ENCODE data around the gene SBNO1. TPM values are rescaled to one million over a fixed set of nuclear protein-coding genes. Genes with fewer than 3 reads are reported as not detected.
A peak's percentile ranks its signal among the peaks of the same experiment; 100 is the strongest.

Gene SBNO1
- total RNA-seq, 2 experiments from 2014 or later = 44.3 to 45.4 TPM

DNA sequence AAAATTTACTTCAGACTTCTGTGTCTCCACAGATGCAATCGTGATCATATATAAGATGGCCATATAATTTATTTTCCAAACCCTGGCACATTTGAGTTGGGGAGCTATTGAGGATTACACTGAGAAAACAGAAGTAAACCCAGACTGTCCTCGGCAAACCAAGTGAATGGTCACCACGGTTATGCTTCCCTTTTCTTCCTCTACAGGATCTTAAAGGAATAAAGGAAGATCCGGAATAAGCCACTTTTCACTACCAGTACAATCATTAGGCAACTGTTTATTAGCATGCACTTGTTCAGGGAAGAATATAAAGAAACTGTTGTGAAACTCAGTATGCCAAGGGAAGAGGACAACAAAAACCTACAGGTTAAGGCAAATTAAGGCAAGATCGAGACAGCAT lies 27.6 kb downstream of the SBNO1 start:
- POLR2A ChIA-PET = no interaction called here
- DNase-seq (no peak), ATAC-seq (no peak)
- Mint-ChIP-seq H3K9me3 (no peaks in the 10 kb centered on the region), H3K36me3 (ENCODE audit: low read depth) (peaks cover 25% of the 10 kb centered on the region), H3K4me3 (no peak overlapping the region), H3K27me3 (no peaks in the 10 kb centered on the region), H3K4me1 (ENCODE audit: low read depth) (peaks cover 8% of the 10 kb centered on the region), H3K27ac (no peak overlapping the region)
- TF ChIP-seq, protein P1, sequence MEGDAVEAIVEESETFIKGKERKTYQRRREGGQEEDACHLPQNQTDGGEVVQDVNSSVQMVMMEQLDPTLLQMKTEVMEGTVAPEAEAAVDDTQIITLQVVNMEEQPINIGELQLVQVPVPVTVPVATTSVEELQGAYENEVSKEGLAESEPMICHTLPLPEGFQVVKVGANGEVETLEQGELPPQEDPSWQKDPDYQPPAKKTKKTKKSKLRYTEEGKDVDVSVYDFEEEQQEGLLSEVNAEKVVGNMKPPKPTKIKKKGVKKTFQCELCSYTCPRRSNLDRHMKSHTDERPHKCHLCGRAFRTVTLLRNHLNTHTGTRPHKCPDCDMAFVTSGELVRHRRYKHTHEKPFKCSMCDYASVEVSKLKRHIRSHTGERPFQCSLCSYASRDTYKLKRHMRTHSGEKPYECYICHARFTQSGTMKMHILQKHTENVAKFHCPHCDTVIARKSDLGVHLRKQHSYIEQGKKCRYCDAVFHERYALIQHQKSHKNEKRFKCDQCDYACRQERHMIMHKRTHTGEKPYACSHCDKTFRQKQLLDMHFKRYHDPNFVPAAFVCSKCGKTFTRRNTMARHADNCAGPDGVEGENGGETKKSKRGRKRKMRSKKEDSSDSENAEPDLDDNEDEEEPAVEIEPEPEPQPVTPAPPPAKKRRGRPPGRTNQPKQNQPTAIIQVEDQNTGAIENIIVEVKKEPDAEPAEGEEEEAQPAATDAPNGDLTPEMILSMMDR (IDR thresholded peaks at IDR 0.05) = no peak
- intact Hi-C loops (cut with micrococcal nuclease) = no loop called here
- CTCF ChIA-PET = no interaction called here

DNA sequence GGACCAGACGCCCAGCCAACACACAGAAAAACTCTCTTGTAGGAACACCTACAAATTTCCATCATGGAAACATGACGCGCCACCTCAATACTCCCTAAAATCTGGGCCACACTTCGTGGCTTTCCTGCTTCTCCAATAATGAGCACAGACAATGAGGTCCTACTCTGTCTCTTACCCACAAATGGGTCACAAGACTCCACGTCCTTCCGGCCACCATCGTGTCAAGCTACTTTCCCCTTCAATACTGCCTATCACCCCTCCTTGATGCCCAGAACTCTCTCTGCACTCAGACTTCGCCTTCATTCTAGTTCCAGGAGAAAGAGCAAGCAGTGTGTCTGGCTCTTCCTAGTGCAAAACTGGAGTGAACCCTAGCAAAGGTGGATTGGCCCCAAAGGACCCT lies 28.1 kb downstream of the SBNO1 start:
- TF ChIP-seq, protein P1 (IDR thresholded peaks at IDR 0.05) = no peak
- no peak overlapping the region for H3K4me3 Mint-ChIP-seq
- H3K4me1 Mint-ChIP-seq (ENCODE audit: low read depth) = peaks cover 8% of the 10 kb centered on the region
- intact Hi-C loops (cut with micrococcal nuclease) = no loop called here
- no peaks in the 10 kb centered on the region for H3K9me3 Mint-ChIP-seq
- ChIA-PET POLR2A (no interaction called here), CTCF (no interaction called here)
- ATAC-seq (no peak), DNase-seq (no peak)
- peaks cover 28% of the 10 kb centered on the region for H3K36me3 Mint-ChIP-seq (ENCODE audit: low read depth)
- H3K27ac Mint-ChIP-seq = peak overlapping the region; percentile 36
- no peaks in the 10 kb centered on the region for H3K27me3 Mint-ChIP-seq

DNA sequence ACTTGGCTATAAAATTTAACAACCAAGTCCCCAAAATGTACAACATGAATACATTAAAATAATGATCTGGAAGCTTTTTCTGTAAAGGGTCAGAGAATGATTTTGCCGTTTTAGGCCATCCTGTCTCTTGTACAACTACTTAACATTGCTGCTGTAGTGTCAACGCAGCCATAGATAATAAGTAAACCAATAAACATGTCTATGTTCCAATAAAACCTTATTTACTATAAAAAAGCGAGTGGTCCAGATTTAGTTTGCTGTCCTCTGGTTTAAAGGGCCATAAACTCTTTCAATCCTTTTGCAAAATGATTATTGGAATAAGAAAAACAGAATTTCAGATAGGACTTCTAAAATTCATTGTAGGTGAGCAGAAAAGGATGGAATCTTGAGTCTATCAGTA lies 29.2 kb downstream of the SBNO1 start:
- intact Hi-C loops (cut with micrococcal nuclease) = no loop called here
- ChIA-PET POLR2A (interaction anchor here (0.7 kb wide), 1 partner anchor 16 kb away, joined by 3 read pairs; no protein-coding TSS in a partner anchor), CTCF (no interaction called here)
- no peak overlapping the region for H3K4me3 Mint-ChIP-seq
- no peak overlapping the region for H3K27ac Mint-ChIP-seq
- DNase-seq (no peak), ATAC-seq (no peak)
- H3K9me3 Mint-ChIP-seq = no peaks in the 10 kb centered on the region
- H3K27me3 Mint-ChIP-seq = no peaks in the 10 kb centered on the region
- peaks cover 27% of the 10 kb centered on the region for H3K36me3 Mint-ChIP-seq (ENCODE audit: low read depth)
- TF ChIP-seq, protein P1 (IDR thresholded peaks at IDR 0.05) = no peak
- H3K4me1 Mint-ChIP-seq (ENCODE audit: low read depth) = peaks cover 8% of the 10 kb centered on the region

DNA sequence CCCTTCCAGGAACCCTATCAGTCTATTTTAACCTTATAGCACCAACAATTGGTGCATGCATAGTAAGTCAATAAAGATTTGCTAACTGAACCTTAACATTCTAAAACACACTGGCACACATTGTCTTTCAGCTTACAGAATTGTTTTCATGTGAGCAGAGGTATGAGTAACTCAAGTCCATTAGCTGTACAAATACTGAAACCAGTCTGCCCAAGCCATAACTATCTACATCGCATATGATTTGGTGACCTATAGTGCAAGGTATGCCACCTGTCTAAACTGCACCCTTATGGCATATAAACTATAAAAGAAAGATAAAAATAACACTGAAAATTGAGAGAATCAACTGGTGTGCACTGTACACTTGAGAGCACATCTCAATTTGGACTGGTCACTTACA lies 34.8 kb downstream of the SBNO1 start:
- Mint-ChIP-seq H3K4me1 (ENCODE audit: low read depth) (no peaks in the 10 kb centered on the region), H3K4me3 (no peak overlapping the region), H3K27me3 (no peaks in the 10 kb centered on the region), H3K9me3 (no peaks in the 10 kb centered on the region), H3K27ac (no peak overlapping the region), H3K36me3 (ENCODE audit: low read depth) (peaks cover 29% of the 10 kb centered on the region)
- no peak for ATAC-seq
- POLR2A ChIA-PET = interaction anchor here (0.6 to 1.3 kb wide), 3 partner anchors 13 to 260 kb away, joined by 3 to 4 read pairs (median 3); no protein-coding TSS in a partner anchor
- TF ChIP-seq, protein P1 (IDR thresholded peaks at IDR 0.05) = no peak
- intact Hi-C loops (cut with micrococcal nuclease) = no loop called here
- CTCF ChIA-PET = no interaction called here
- no peak for DNase-seq

DNA sequence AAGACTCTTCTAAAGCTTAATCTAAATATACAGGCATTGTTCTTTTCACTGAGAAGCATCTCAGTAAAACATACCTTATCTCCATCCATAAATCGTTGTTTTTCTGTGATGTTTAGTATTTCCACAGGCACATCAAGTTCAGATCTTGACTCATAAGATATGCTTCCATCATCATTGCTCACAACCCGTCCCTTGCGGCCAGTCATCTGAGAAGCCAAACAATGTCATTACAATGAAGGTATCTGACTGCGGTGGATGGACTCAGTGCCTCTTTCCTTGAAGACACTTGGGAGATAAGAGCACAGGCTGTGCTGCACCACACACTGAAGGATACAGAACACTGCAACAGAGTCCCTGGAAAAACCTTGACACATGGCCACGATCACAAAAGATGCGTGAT lies 44.8 kb downstream of the SBNO1 start:
- Mint-ChIP-seq H3K9me3 (no peaks in the 10 kb centered on the region), H3K36me3 (ENCODE audit: low read depth) (peaks cover 34% of the 10 kb centered on the region), H3K4me1 (ENCODE audit: low read depth) (no peaks in the 10 kb centered on the region), H3K4me3 (no peak overlapping the region), H3K27me3 (no peaks in the 10 kb centered on the region), H3K27ac (no peak overlapping the region)
- ChIA-PET CTCF (no interaction called here), POLR2A (interaction anchor here (1.3 kb wide), 1 partner anchor 29 kb away, joined by 3 read pairs; no protein-coding TSS in a partner anchor)
- ATAC-seq = no peak
- TF ChIP-seq, protein P1 (IDR thresholded peaks at IDR 0.05) = no peak
- intact Hi-C loops (cut with micrococcal nuclease) = no loop called here
- DNase-seq = no peak

Measured in activated CD8-positive, alpha-beta T cell treated with anti-CD3 and anti-CD28 coated beads for 36 hours (primary cell).